Central memory CD4-positive, alpha-beta T cell (primary cell): Measurements from ENCODE around the gene DEAF1.

Source experiments
- DNase-seq: peaks from one replicate; pipeline ENCODE4 v3.0.0; 2022

The DEAF1 gene

DNA sequence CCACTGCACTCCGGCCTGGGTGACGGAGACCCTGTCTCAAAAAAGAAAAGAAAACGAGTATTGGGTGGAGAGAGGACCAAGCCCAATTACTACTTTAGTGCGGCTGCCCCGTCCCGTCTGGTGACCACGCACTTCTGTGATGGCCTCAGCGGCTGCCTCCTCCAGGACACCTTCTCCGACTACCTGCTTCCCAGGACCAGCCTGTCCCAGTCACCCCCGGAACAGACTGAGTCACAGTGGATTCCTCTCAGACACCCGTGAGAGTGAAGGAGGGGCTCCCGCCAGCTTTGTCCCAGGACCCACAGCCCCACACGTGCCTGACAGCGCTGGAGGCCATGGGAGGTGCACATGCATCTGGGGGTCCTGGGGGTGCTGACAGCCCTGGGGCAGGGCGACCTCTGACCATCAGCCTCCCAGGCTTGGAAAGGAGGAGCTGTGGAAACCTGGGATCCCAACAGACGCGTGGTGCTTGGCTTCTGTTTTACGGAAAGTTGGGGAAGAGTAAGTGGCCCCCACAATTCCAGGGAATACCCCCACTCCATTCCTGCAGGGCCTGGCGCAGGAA lies 53.1 kb downstream of the DEAF1 start:
- no peak for DNase-seq

DNA sequence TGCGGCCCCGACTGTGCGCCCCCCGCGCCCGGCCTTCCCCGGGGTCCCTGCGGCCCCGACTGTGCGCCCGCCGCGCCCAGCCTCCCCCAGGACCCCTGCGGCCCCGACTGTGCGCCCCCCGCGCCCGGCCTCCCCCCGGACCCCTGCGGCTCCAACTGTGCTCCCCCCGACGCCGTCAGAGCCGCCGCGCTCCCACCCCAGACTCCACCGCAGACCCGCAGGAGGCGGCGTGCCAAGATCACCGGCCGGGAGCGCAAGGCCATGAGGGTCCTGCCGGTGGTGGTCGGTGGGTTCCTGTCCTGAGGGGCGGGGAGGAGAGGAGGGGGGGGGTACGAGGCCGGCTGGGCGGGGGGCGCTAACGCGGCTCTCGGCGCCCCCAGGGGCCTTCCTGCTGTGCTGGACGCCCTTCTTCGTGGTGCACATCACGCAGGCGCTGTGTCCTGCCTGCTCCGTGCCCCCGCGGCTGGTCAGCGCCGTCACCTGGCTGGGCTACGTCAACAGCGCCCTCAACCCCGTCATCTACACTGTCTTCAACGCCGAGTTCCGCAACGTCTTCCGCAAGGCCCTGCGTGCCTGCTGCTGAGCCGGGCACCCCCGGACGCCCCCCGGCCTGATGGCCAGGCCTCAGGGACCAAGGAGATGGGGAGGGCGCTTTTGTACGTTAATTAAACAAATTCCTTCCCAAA lies 54.9 kb downstream of the DEAF1 start:
- no peak for DNase-seq

DNA sequence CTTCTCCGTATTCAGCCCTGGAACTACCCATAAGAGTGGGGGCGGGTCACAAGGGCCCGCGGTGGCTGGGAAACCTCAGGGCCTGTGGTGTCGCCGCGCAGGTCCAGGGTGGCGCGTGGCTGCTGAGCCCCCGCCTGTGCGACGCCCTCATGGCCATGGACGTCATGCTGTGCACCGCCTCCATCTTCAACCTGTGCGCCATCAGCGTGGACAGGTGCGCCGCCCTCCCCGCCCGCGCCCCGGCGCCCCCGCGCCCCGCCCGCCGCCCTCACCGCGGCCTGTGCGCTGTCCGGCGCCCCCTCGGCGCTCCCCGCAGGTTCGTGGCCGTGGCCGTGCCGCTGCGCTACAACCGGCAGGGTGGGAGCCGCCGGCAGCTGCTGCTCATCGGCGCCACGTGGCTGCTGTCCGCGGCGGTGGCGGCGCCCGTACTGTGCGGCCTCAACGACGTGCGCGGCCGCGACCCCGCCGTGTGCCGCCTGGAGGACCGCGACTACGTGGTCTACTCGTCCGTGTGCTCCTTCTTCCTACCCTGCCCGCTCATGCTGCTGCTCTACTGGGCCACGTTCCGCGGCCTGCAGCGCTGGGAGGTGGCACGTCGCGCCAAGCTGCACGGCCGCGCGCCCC lies 55.6 kb downstream of the DEAF1 start:
- DNase-seq = no peak

DNA sequence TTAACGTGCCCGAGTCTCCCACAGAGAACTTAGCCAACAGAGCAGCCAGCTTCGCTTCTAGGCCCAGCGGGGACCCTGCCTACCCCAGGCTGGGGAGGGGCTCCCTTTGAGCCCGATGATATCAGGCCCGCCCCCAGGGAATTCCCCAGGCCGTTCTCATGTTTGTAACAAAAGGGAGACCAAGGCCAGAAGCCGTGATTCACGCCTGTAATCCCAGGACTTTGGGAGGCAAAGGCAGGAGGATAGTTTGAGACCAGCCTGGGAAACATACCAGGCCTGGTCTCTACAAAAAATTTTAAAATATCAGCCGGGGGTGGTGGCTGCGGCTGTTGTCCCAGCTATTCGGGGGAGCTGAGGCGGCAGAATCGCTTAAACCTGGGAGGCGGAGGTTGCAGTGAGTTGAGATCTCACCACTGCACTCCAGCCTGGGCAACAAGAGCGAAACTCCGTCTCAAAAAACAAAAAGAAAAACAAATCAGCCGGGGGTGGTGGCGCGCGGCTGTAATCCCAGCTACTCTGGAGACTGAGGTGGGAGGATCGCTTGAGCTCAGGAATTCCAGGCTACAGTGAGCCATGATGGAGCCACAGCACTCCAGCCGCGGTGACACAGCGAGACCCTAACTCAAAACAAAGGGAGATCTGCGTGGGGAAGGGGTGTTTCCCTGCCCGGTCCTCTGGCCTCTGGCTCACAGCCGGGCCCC lies 56.2 kb downstream of the DEAF1 start:
- DNase-seq = no peak

DNA sequence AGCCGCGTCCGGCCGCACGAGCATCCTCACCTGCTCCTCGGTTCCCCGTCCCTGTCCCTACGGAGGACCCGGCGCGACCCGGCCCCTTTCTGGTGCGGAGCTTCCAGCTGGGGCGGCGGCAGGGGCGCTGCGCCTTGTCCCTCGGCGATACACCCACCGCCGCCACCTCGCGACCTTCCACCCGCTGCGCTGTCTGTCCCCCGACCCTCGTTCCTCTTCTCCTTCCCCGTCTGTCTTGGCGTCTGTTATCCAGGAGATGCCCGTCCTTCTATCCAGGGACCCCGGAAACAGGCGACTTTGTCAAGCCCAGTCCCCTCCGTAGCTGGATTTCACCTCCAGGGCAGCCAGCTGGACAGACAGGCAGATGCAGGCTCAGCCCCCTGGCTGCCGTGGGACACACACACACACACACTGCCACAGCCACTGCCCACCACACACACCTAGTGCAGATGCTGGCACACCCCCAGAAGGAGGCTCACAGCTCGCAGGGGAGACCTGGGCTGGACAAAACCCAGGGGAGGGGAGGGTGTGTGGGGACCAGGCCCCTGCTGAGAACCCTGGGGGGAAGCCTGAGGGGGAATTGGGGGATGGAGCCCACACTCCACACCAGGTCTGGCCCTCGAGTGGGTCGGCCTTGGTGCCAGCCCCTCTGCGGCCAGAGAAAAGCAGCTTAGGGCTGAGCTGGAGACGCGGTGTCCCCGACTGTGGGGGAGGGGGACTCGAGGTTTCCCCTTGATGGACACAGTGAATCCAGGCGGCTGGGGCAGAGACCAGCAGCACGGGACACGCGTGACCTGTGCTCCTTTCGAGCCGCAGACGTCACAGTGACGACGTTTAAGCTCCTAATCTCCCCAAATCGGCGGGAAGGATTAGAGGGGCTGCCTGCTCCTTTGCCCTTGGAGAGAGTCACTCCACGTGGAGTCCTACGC lies 57.2 kb downstream of the DEAF1 start:
- no peak for DNase-seq

DNA sequence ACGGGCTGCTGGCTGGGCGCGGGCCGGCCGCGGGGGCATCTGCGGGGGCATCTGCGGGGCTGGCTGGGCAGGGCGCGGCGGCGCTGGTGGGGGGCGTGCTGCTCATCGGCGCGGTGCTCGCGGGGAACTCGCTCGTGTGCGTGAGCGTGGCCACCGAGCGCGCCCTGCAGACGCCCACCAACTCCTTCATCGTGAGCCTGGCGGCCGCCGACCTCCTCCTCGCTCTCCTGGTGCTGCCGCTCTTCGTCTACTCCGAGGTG lies 57.8 kb downstream of the DEAF1 start:
- DNase-seq = no peak

DNA sequence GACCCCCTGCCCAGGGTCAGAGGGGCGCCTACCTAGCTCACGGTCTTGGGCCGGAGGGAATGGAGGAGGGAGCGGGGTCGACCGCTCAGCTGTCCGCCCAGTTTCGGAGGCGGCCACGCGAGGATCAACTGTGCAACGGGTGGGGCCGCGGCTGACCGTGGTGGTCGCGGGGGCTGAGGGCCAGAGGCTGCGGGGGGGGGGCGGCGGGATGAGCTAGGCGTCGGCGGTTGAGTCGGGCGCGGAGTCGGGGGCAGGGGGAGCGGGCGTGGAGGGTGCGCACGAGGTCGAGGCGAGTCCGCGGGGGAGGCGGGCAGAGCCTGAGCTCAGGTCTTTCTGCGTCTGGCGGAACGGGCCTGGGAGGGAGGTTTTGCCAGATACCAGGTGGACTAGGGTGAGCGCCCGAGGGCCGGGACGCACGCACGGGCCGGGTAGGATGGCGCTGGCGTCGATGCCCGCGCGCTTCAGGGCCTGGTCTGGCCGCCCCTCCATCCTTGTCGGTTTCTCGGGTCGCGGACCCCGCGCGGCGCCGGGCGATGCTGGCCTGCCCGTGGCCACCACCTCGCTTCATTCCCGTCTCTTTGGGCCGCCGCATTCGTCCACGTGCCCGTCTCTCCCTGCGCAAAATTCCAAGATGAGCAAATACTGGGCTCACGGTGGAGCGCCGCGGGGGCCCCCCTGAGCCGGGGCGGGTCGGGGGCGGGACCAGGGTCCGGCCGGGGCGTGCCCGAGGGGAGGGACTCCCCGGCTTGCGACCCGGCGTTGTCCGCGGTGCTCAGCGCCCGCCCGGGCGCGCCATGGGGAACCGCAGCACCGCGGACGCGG lies 58.3 kb downstream of the DEAF1 start, which contains the start of gene DRD4:
Gene DRD4, plus strand, starts transcription at position 759 of the 822 bp plus-strand sequence. Its CDS starts 36 bp downstream, at position 795.
- no peak for DNase-seq

DNA sequence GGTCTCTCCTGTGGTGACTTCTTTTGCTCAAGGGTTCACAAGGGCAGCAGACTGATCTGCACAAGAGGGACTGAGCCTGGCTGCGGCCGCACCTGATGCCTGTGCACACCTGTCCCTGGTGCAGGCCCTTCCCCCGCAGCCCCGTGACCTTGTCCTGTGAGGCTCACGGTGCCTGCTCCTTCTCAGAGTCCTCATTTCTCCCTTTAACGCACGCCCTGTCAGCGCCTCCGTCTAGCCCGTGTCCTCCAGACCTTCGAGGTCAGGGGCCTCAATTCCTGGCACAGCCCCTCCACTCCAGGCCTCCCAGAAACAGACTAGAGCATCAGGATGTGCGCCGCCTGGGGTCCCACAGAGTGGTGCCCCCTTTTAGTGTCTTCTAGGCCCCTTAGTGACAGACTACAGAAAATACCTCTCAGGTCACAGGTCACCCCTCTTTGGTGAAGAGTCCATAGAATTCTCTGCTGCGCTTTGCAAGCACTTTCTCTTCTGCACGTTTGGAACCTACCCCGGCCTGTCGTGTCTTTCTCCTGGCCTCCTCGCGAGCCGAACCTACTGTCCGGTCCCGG lies 59.0 kb downstream of the DEAF1 start:
- DNase-seq = no peak

DNA sequence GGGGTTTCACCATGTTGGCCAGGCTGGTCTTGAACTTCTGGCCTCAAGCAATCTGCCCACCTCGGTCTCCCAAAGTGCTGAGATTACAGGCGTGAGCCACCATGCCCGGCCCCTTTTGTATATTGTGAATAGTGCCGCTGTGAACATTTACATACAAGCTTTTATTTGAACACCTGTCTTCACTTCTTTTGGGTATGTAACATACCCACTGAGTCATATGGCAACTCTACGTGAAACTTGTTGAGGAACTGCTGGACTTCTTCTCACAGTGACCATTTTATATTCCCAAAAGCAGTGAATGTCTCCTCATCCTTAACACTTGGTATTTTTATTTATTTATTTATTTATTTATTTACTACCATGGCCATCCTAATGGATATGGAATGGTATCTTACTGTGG lies 64.2 kb downstream of the DEAF1 start:
- DNase-seq = no peak

DNA sequence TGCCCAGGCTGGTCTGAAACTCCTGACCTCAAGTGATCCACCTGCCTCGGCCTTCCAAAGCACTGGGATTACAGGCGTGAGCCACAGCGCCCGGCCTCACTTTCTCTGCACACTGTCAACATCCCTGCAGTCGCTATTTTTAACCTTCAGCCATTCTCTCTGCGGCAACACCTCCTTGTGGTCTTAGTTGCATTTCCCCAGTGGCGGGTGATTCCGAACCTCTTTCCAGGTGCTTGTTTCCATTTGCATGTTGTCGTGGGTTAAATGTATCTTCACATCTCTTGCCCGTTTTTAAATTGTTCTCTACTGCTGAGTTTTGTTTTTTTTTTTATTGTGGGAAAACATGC lies 65.8 kb downstream of the DEAF1 start:
- no peak for DNase-seq

DNA sequence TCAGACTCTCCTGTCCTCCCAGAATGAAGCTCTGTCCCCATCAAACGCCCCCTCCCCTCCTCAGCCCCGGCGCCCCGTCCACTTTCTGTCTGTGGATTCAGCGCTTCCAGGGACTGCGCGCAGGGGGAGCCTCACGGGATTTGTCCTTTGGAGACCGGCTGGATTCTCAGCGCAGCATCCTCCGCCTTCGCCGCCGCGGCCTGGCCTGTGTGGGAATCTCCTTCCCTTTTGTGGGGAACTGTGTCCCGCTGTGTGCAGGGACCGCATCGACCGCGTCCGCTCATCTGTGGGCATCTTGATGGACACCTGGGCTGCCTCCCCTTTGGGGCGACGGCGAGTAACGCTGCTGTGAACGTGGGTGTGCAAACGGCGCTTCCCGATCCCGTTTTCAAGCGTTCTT lies 67.0 kb downstream of the DEAF1 start:
- DNase-seq = no peak

DNA sequence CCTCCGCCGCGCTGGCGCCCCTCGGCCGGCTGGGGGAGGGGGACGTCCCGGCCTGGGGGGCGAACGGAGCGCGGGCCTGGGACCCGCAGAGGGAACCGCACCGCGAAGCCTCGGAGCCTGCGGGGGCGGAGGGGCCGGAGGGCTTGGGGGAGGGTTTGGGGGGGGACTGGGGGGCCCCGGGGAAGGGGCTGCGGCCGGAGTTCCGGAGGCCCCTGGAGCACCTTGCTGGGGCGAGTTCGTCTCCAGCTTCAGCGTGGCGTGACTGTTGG lies 67.8 kb downstream of the DEAF1 start:
- no peak for DNase-seq

DNA sequence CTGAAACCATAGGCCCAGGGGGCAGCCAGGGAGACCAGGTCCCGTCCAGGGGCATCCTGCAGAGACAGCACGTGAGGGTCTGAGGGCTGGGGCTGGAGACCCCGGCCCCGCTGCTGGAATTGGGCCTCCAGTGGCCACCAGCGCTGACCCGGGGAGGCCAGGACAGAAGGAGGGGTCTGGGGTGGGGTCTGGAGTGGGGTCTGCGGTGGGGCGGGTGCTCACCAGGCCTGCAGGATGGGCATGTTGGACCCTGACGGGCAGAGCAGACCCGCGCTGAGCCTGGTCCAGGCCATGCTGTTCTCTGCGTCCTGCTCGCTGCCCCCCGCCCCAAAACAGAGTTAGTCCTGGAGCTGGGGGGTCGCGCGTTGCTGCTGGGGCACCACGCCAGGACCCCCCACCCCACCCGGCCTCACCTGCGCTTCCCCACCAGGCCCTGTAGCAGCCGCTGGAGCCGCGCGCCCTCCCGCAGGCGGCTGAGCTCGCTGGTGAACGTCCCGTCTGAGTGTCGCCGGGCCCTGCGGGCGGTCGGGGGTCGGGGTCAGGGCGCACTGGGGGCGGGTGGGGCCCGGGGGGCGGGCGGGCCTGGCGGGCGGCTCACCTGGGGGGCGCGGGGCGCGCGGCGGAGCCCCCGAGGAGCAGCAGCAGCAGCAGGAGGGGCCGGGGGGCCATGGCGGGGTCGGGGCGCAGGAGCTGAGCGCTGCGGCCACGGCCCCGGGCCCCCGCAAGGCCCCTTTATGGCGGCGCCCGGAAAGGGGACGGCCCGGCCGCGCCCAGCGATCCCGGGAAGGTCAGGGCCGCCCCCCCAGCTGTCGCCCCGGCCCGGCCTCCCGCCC lies 68.3 kb downstream of the DEAF1 start, which contains the start of gene SCT:
Gene SCT, minus strand, starts transcription at position 707 of the 833 bp plus-strand sequence. Its CDS starts 38 bp downstream, at position 669.
- DNase-seq = no peak

DNA sequence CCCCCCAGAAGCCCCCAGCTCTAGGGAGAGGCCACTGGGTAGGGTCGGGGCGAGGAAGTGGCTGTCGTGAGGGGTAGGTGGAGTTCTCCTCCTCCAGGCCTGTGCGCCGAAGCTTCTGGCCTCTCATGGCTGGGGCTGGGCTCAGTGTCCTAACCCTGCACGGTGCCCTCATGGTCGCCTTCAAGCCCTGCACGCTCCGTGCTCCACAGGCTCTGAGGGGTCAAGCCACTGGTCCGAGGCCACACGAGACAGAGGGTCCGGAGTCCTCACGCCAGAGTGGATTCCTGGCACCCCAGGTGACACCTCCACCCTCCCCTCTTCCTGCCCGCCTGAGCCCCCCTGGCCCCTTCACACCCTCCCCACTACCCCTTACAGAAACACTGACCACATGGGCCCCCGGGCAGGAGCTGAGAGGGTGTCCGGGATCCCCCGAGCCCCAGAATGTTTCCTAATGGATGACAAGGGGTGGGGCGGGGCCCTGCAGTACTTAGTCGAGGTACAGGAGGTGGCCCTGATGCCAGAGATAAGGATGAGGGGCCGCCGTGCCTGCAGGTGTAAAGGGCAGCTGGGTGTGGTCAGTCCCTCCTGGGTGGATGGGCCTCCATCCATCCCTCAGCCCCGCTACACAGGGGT lies 69.3 kb downstream of the DEAF1 start:
- DNase-seq = no peak

DNA sequence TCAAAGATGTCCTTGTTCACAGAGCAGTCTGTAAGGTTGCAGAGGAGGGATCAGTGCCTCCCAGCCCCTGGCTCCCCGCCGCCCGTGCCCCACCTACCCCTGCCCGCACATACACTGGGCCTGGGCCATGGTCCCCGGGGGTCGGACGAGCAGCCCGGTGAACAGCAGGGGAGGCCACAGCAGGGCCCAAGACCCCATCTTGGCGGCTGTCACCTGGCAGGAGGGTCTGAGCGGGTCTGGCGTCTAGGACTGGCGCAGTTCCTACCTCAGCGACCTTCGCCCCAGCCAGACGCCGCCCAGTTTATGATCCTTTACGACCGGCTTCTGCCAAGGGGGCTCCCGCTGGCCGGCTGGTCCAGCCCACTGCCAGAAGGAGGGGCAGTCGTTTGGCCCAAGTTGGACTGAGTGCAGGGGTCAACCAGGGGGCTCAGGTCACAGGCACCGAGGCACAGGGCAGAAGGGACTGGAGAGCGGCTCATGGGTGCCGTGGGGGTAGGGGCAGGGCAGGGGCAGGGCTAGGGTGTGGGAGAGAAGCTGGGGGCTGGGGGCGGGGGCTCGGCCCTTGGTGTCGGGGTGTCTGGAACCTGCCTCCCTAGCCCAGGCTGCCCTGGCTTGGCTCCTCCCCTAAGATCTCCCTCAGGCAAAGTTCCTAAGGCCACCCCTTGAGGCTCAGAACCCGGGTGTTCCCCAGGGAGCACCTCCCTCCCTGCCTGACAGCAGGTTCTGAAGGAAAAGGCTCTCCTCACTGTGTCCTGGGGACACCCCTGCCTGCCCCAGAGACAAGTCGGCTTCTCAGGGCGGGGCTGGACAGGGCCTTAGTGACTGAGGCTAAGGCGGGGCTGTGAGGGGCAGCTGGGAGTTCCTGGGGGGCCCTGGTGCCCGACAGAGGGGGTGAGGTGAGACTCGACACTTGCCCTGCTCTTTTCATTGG lies 70.1 kb downstream of the DEAF1 start, which contains the start of gene CDHR5:
Gene CDHR5, minus strand, starts transcription at position 251 of the 931 bp plus-strand sequence. Its CDS starts 53 bp downstream, at position 198.
- no peak for DNase-seq

DNA sequence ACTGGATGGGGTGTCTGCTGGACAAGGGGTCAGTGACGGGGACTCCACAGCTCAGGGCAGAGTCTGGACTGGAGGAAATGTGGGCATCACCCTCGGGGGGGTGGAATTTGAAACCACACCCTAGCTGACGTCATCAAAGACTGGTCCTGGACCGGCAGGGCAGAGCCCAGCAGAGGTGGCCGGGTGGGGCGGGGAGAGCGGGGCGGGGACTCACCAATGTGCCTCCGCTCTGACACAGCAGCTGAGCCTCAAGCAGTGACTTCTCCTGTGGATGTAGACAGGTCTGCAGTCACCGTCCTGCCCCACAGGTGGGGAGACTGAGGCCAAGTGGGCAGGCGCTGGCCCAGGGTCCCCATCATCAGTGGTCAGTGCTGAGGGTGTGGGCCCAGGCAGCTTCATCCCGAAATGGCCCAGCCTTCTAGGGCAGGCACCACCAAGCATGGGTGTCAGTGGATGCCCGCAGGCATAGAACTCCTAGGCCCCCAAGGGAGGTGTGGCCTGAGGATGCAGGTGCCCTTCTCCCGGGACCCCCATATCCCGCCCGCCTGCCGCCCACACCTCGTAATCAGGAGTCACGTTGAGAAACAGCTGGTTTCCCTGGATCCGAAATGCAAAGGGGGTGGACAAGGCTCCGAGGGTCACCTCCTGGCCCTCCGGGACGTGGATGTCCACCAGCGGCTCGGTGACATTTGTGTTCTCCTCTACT lies 70.9 kb downstream of the DEAF1 start:
- no peak for DNase-seq

DNA sequence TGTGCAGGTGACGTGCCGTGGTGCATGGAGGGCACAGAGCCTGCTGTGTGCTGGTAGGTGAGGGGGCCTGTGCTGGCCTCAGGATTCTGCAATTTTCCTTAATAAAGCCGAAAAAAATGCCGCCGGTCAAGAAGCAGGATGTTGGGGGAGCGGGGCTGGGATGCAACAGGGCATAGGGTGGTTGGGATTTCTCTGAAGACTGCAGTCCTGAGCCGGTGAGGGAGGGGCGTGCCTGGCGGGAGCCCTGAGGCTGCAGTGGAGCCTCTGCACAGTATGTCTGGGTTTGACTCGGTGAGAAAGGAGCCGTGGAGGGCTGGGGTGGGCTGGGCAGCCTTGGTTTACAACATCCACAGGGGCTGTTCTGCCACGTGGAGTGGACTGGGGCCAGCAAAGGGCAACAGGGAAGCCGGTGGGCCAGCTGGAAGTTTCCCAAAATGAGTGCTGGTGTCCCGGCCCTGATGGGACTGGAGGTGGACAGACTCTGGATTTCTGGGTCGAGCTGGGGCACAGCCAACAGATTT lies 71.6 kb downstream of the DEAF1 start:
- no peak for DNase-seq

DNA sequence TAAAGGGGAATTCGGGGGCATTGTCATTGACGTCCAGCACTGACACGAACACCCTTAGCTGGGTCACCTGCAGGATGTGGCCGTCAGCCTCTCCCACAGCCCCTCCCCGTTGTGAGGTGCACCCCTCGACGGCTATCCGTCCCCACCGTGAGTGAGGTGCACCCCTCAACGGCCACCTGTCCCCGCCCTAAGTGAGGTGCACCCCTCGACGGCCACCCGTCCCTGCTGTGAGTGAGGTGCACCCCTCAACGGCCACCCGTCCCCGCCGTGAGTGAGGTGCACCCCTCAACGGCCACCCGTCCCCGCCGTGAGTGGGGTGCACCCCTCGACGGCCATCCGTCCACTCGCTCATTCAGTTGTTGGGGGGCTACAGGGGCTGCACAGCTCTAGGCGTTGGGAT lies 73.2 kb downstream of the DEAF1 start:
- no peak for DNase-seq
